PFSK-1 (cell line): ENCODE data around the gene ZNF710.

Experiments
- FOXP2 ChIP-seq: optimal IDR thresholded peaks from 2 replicates; pipeline ENCODE3; 2011; ENCODE audit warnings: borderline replicate concordance, control low read depth, inconsistent platforms; ENCODE audit not compliant: insufficient read depth; ENCODE audit errors: extremely low read length, extremely low read depth
- POLR2AphosphoS5 ChIP-seq: IDR thresholded peaks from 2 replicates; pipeline ENCODE4 v1.6.1; 2012; ENCODE audit warnings: low read depth, mild to moderate bottlenecking, control low read depth, low read length, moderate library complexity
- REST ChIP-seq, 2 experiments: IDR thresholded peaks; 2 replicates each; pipeline versions ENCODE4 v1.6.1 to v1.8.0; 2011 to 2012; ENCODE audit warnings: low read depth in 2 of 2, low read length in 2 of 2, control low read depth in 1 of 2, inconsistent platforms in 1 of 2, mild to moderate bottlenecking in 1 of 2, moderate library complexity in 1 of 2; ENCODE audit not compliant: insufficient read depth in 1 of 2
- SIN3A ChIP-seq: IDR thresholded peaks from 2 replicates; pipeline ENCODE4 v1.6.1; 2012; ENCODE audit warnings: mild to moderate bottlenecking, low read length, moderate library complexity, borderline replicate concordance; ENCODE audit not compliant: insufficient read depth
- TAF1 ChIP-seq: IDR thresholded peaks from 2 replicates; pipeline ENCODE4 v1.6.1; 2012; ENCODE audit warnings: low read length, control low read depth, borderline replicate concordance; ENCODE audit not compliant: insufficient read depth

ZNF710 gene

GRCh38 chr15:90039996-90040395 is 38.9 kb downstream of the ZNF710 start:
- TF ChIP-seq TAF1: no peak
- no peak for TF ChIP-seq FOXP2
- TF ChIP-seq REST (IDR thresholded peaks at IDR 0.05; ENCODE audit: insufficient read depth in 1 of 2, low read depth in 2 of 2, low read length in 2 of 2): no peak
- no peak for TF ChIP-seq POLR2AphosphoS5
- no peak for TF ChIP-seq SIN3A

GRCh38 chr15:90040618-90041017 is 39.5 kb downstream of the ZNF710 start:
- TF ChIP-seq FOXP2 (no peak), POLR2AphosphoS5 (no peak), TAF1 (no peak), SIN3A (no peak), REST (IDR thresholded peaks at IDR 0.05; ENCODE audit: insufficient read depth in 1 of 2, low read depth in 2 of 2, low read length in 2 of 2) (no peak)

GRCh38 chr15:90042356-90042755 is 41.2 kb downstream of the ZNF710 start:
- no peak for TF ChIP-seq REST (IDR thresholded peaks at IDR 0.05; ENCODE audit: insufficient read depth in 1 of 2, low read depth in 2 of 2, low read length in 2 of 2)
- no peak for TF ChIP-seq POLR2AphosphoS5
- TF ChIP-seq FOXP2: no peak
- no peak for TF ChIP-seq SIN3A
- TF ChIP-seq TAF1: no peak

GRCh38 chr15:90042766-90043529 is 41.8 kb downstream of the ZNF710 start:
- TF ChIP-seq TAF1 (no peak), FOXP2 (no peak), SIN3A (no peak), POLR2AphosphoS5 (no peak), REST (IDR thresholded peaks at IDR 0.05; ENCODE audit: insufficient read depth in 1 of 2, low read depth in 2 of 2, low read length in 2 of 2) (no peak)

- TF ChIP-seq TAF1 (no peak), REST (IDR thresholded peaks at IDR 0.05; ENCODE audit: insufficient read depth in 1 of 2, low read depth in 2 of 2, low read length in 2 of 2) (no peak), POLR2AphosphoS5 (no peak), FOXP2 (no peak), SIN3A (no peak)
Observed at GRCh38 chr15:90043530-90044010, 42.4 kb downstream of the ZNF710 start.
